K562 (cell line): Measurements from ENCODE around the gene RNU6-1. TPM values are rescaled to one million over a fixed set of nuclear protein-coding genes. Genes with fewer than 3 reads are reported as not detected.

ENCODE experiments used
- ATAC-seq: fragments of 200-7000 bp; cut with Tn5 transposase; 3 replicates; pipeline ENCODE4 v1.9.1; 2020; ENCODE audit warnings: moderate library complexity
- BruUV-seq: library from RNA; stranded (reverse); fragments of 400-500 nt; replicated peaks from 2 replicates; lab custom pipeline; 2021; lab: Mats Ljungman, UMichigan
- CTCF ChIA-PET: fragments of 300-600 bp; formaldehyde crosslinking; extraction: SDS; loops from one replicate; lab custom pipeline; 2021; ENCODE audit warnings: low intra/inter-chr PET ratio; lab: Yijun Ruan, JAX
- POLR2A ChIA-PET: fragments of 300-600, 350-650 bp; sonication (Branson Sonifier 250); formaldehyde crosslinking; extraction: SDS; loops from one replicate; lab custom pipeline; 2021; ENCODE audit warnings: antibody characterized with exemption, inconsistent platforms; lab: Yijun Ruan, JAX
- DNase-seq, 4 experiments: peaks; one replicate each; pipeline versions ENCODE4 v3.0.0 to v3.0.0-alpha.2; 2011 to 2018; ENCODE audit warnings: low spot score in 3 of 4, mixed read lengths in 3 of 4; ENCODE audit errors: extremely low read depth in 1 of 4
- FAIRE-seq: peaks from 2 replicates; lab custom pipeline; 2011; peaks lifted over from hg19 to GRCh38; lab: Jason Lieb, UNC
- H2AFZ ChIP-seq: 2 replicates; pipeline ENCODE4 v1.6.0; 2011; ENCODE audit warnings: low read depth, low read length, control low read depth, inconsistent platforms
- H3K27ac ChIP-seq: fragments of 200-600 bp; 3 replicates; pipeline ENCODE4 v1.8.0; 2011; ENCODE audit warnings: low read depth, mild to moderate bottlenecking, control low read depth, inconsistent platforms, low read length, moderate library complexity, mixed read lengths; ENCODE audit errors: extremely low read depth
- H3K27me3 ChIP-seq, 2 experiments: fragments of 300-600 bp in 1 of 2; 2 replicates in 1 of 2; 3 replicates in 1 of 2; pipeline versions ENCODE4 v1.6.0 to v1.8.0; 2011; ENCODE audit warnings: inconsistent platforms in 2 of 2, low read length in 2 of 2, mild to moderate bottlenecking in 1 of 2, mixed read lengths in 1 of 2, moderate library complexity in 1 of 2; ENCODE audit not compliant: control insufficient read depth in 2 of 2, insufficient read depth in 2 of 2
- H3K36me3 ChIP-seq: fragments of 300-600 bp; 3 replicates; pipeline ENCODE4 v1.8.0; 2011; ENCODE audit warnings: mild to moderate bottlenecking, low read length, inconsistent platforms; ENCODE audit not compliant: control insufficient read depth, insufficient read depth
- H3K4me1 ChIP-seq, 2 experiments: fragments of 200-600 bp in 1 of 2; replicated peaks in 1 of 2; 2 replicates in 1 of 2; 3 replicates in 1 of 2; pipeline versions ENCODE4 v1.5.1 to v1.8.0; 2011; ENCODE audit warnings: inconsistent platforms in 2 of 2, low read length in 2 of 2, mild to moderate bottlenecking in 1 of 2, mixed read lengths in 1 of 2, moderate library complexity in 1 of 2; ENCODE audit not compliant: control insufficient read depth in 2 of 2, insufficient read depth in 2 of 2
- H3K4me2 ChIP-seq: 2 replicates; pipeline ENCODE4 v1.6.1; 2011; ENCODE audit warnings: low read length, control low read depth, inconsistent platforms, mixed read lengths; ENCODE audit not compliant: insufficient read depth
- H3K4me3 ChIP-seq: fragments of 200-600 bp; sonication (generic), shearing (Covaris generic); 2 replicates; pipeline ENCODE4 v1.5.1; 2016; ENCODE audit warnings: control low read depth, inconsistent platforms
- H3K79me2 ChIP-seq: fragments of 200-600 bp; 3 replicates; pipeline ENCODE4 v1.8.0; 2011; ENCODE audit warnings: low read length, inconsistent platforms; ENCODE audit not compliant: control insufficient read depth, insufficient read depth
- H3K9ac ChIP-seq, 2 experiments: 2 replicates each; pipeline versions ENCODE4 v1.6.0 to v1.6.1; 2011; ENCODE audit warnings: low read depth in 2 of 2, low read length in 2 of 2, control low read depth in 1 of 2, inconsistent platforms in 1 of 2, mild to moderate bottlenecking in 1 of 2, mixed read lengths in 1 of 2; ENCODE audit not compliant: insufficient read depth in 1 of 2
- H3K9me1 ChIP-seq: one replicate; pipeline ENCODE4 v1.6.0; 2011; ENCODE audit warnings: inconsistent platforms, mild to moderate bottlenecking, low read length, moderate library complexity; ENCODE audit not compliant: control insufficient read depth, insufficient read depth
- H3K9me3 ChIP-seq: replicated peaks from 2 replicates; pipeline ENCODE4 v1.5.1; 2011; ENCODE audit warnings: low read depth, low read length, inconsistent platforms; ENCODE audit not compliant: control insufficient read depth, insufficient read depth
- H4K20me1 ChIP-seq: replicated peaks from 2 replicates; pipeline ENCODE4 v1.6.1; 2011; ENCODE audit warnings: low read length, inconsistent platforms, mixed read lengths; ENCODE audit not compliant: control insufficient read depth, insufficient read depth
- CCNT2 ChIP-seq: IDR thresholded peaks from 2 replicates; pipeline ENCODE4 v1.6.1; 2011; ENCODE audit warnings: borderline replicate concordance, low read depth, mild to moderate bottlenecking, moderate library complexity, mixed read lengths, low read length; ENCODE audit not compliant: insufficient read length; ENCODE audit errors: extremely low read depth
- ETS2 ChIP-seq: IDR thresholded peaks from 2 replicates; pipeline ENCODE4 v1.6.1; 2016; ENCODE audit warnings: borderline replicate concordance, missing genetic modification characterization, mild to moderate bottlenecking, moderate library complexity, missing compliant biosample characterization; ENCODE audit not compliant: poor library complexity, severe bottlenecking
- MTF1 ChIP-seq: fragments of 250-450 bp; sonication (Bioruptor Pico); IDR thresholded peaks from 2 replicates; pipeline ENCODE4 v1.9.0; 2021; ENCODE audit warnings: moderate library complexity, mild to moderate bottlenecking, inconsistent platforms, borderline replicate concordance
- SMARCE1 ChIP-seq: fragments of 450-650 bp; IDR thresholded peaks from 2 replicates; pipeline ENCODE4 v1.7.1; 2016; ENCODE audit warnings: mild to moderate bottlenecking
- SPI1 ChIP-seq: IDR thresholded peaks from 2 replicates; pipeline ENCODE4 v1.6.1; 2011; ENCODE audit warnings: low read depth, low read length, control low read depth, borderline replicate concordance
- TRIM24 ChIP-seq, 2 experiments: fragments of 450-650 bp; IDR thresholded peaks; 2 replicates each; pipeline ENCODE4 v1.6.1; 2016
- VEZF1 ChIP-seq: fragments of 200-800 bp; sonication (Bioruptor generic); IDR thresholded peaks from 2 replicates; pipeline ENCODE4 v1.6.1; 2017; ENCODE audit warnings: missing genetic modification characterization, missing compliant biosample characterization
- ZNF41 ChIP-seq: fragments of 250-450 bp; sonication (Bioruptor Pico); conservative IDR thresholded peaks from 2 replicates; pipeline ENCODE4 v1.4.0; 2020; ENCODE audit warnings: mild to moderate bottlenecking
- ZNF436 ChIP-seq: fragments of 250-450, 450-650 bp; sonication (Bioruptor Pico); formaldehyde crosslinking; IDR thresholded peaks from 2 replicates; pipeline ENCODE4 v1.7.0; 2020; ENCODE audit warnings: mild to moderate bottlenecking
- WGBS: fragments of 100-300 bp; shearing (Covaris generic); methylation state at CpG from one replicate; pipeline ENCODE4 v1.1.6; 2016; ENCODE audit warnings: low coverage, mixed read lengths; ENCODE audit not compliant: insufficient coverage; ENCODE audit errors: missing lambda C conversion rate; 5-methylcytosine and 5-hydroxymethylcytosine counted together
- in situ Hi-C: fragments of 300-500 bp; cut with MboI; formaldehyde crosslinking; loops from 4 replicates; pipeline ENCODE4 v1.15.0; 2018; ENCODE audit warnings: inconsistent platforms, mixed read lengths
- intact Hi-C: fragments of 100-400 bp; cut with micrococcal nuclease; formaldehyde crosslinking; loops from 2 replicates; pipeline ENCODE4 v1.14.2; 2022
- polyA plus RNA-seq, 8 experiments: library from polyadenylated mRNA; depleted of rRNA in 4 of 8; stranded (reverse) in 5 of 8; unstranded in 3 of 8; fragments of >200 nt; fragmentation: Nextera tagmentation in 2 of 8; fragmentation: Illumina TruSeq in 1 of 8; extraction: Ambion mirVana in 2 of 8; extraction: Trizol in 1 of 8; gene quantifications; 2 replicates each; pipeline versions ENCODE4 v1.2.1 to v1.2.3, GENCODE V29; 2011 to 2014; ENCODE audit warnings: inconsistent platforms in 1 of 8, missing spikeins in 1 of 8
- total RNA-seq, 7 experiments: library from RNA; depleted of rRNA in 6 of 7; stranded (reverse); fragments of >200 nt in 6 of 7; fragmentation: Illumina TruSeq in 2 of 7; extraction: Trizol in 2 of 7; gene quantifications; 2 replicates each; pipeline versions ENCODE4 v1.2.1 to v1.2.3, GENCODE V29; 2011 to 2021; ENCODE audit warnings: low replicate concordance in 1 of 7
- TF ChIP-seq, protein P1 (sequence below): fragments of 200-800 bp; sonication (Bioruptor generic); IDR thresholded peaks from 2 replicates; pipeline ENCODE4 v1.6.1; 2016; ENCODE audit warnings: missing genetic modification characterization, missing compliant biosample characterization

Gene RNU6-1
- total and polyA plus RNA-seq, 9 of the 15 experiments (the other 6 are each of a cell fraction or from before 2014, with no cell fraction given): not detected

DNA sequence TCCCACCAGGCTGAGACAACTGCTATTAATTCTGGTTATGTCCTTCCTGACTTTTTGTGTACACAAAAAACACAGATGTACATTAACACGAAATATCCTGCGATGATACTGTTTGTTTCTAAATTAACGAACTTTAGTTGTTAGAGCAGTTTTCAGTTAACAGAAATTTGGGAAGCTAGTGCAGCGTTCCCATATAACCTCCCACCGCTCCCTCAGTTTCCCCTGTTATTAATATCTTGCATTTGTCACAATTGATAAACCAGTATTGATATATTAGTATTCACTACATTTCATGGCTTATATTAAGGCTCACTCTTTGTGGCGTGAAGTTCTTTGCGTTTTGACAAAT, 45.3 kb upstream of the RNU6-1 start (continued):
- TF ChIP-seq, protein P1, sequence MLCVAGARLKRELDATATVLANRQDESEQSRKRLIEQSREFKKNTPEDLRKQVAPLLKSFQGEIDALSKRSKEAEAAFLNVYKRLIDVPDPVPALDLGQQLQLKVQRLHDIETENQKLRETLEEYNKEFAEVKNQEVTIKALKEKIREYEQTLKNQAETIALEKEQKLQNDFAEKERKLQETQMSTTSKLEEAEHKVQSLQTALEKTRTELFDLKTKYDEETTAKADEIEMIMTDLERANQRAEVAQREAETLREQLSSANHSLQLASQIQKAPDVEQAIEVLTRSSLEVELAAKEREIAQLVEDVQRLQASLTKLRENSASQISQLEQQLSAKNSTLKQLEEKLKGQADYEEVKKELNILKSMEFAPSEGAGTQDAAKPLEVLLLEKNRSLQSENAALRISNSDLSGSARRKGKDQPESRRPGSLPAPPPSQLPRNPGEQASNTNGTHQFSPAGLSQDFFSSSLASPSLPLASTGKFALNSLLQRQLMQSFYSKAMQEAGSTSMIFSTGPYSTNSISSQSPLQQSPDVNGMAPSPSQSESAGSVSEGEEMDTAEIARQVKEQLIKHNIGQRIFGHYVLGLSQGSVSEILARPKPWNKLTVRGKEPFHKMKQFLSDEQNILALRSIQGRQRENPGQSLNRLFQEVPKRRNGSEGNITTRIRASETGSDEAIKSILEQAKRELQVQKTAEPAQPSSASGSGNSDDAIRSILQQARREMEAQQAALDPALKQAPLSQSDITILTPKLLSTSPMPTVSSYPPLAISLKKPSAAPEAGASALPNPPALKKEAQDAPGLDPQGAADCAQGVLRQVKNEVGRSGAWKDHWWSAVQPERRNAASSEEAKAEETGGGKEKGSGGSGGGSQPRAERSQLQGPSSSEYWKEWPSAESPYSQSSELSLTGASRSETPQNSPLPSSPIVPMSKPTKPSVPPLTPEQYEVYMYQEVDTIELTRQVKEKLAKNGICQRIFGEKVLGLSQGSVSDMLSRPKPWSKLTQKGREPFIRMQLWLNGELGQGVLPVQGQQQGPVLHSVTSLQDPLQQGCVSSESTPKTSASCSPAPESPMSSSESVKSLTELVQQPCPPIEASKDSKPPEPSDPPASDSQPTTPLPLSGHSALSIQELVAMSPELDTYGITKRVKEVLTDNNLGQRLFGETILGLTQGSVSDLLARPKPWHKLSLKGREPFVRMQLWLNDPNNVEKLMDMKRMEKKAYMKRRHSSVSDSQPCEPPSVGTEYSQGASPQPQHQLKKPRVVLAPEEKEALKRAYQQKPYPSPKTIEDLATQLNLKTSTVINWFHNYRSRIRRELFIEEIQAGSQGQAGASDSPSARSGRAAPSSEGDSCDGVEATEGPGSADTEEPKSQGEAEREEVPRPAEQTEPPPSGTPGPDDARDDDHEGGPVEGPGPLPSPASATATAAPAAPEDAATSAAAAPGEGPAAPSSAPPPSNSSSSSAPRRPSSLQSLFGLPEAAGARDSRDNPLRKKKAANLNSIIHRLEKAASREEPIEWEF (CRISPR knock-in tag): no peak
- TF ChIP-seq SMARCE1: 0 out of 2 replicates have a peak, but pooled peaks have one; percentile 6
- TF ChIP-seq SPI1: no peak

GRCh38 chr15:67884514-67885174, 44.8 kb upstream of the RNU6-1 start:
- intact Hi-C loops (loop anchor here (5.0 kb wide), 2 partner anchors 38 to 168 kb away; partner anchors contain the start of gene PIAS1), in situ Hi-C loops (no loop called here)
- peak; percentile 94 to 96 (median 96) for DNase-seq
- H3K4me2 ChIP-seq: peak overlapping the region; percentile 80
- ChIA-PET POLR2A (interaction anchor here (0.6 to 3.1 kb wide), 8 partner anchors 8 to 1031 kb away, joined by 3 to 21 read pairs (median 3); no protein-coding TSS in a partner anchor), CTCF (no interaction called here)
- no peaks in the 10 kb centered on the region for H3K79me2 ChIP-seq
- H3K9me3 ChIP-seq: no peaks in the 10 kb centered on the region
- peak overlapping the region; percentile 92 for H2AFZ ChIP-seq
- H3K4me3 ChIP-seq: peak overlapping the region; percentile 41
- under 1% methylated on average over 32 of the region's 48 CpGs for WGBS
- no peaks in the 10 kb centered on the region for H3K9me1 ChIP-seq
- H3K27me3 ChIP-seq: no peaks in the 10 kb centered on the region
- ATAC-seq: peak; percentile 85
- BruUV-seq: TSS peak; percentile 35
- H3K9ac ChIP-seq: peak overlapping the region; percentile 84 to 96
- H3K27ac ChIP-seq: peak overlapping the region; percentile 84
- no peaks in the 10 kb centered on the region for H3K36me3 ChIP-seq
- H4K20me1 ChIP-seq: no peaks in the 10 kb centered on the region
- peak; percentile 75 for FAIRE-seq
- peaks cover 38 to 55% of the 10 kb centered on the region in 2 experiments for H3K4me1 ChIP-seq
- TF ChIP-seq SPI1 (no peak), TRIM24 (IDR thresholded peaks at IDR 0.05) (0 out of 4 replicates have a peak, but pooled peaks of 1 of the 2 experiments have one; percentile 15), ETS2 (no peak), MTF1 (CRISPR knock-in tag) (no peak), ZNF436 (CRISPR knock-in tag) (no peak), ZNF41 (CRISPR knock-in tag) (no peak), VEZF1 (CRISPR knock-in tag) (peak; percentile 96), CCNT2 (peak; percentile 97)
